Activated T-helper 1 cell treated with anti-CD3 and anti-CD28 coated beads, Interleukin-2, amount 50 U/mL, for 16 hours (primary cell): ENCODE measurements around the gene CRB2.

Experiments used
- DNase-seq, 2 donors: peaks; one replicate each; pipeline ENCODE4 v3.0.0-alpha.2; 2020; ENCODE audit warnings: low read depth in 1 of 2, low spot score in 1 of 2

The CRB2 gene

GRCh38 chr9:123346826-123347225 is 9.2 kb upstream of the CRB2 start:
- no peak for DNase-seq

GRCh38 chr9:123347289-123348060 is 8.5 kb upstream of the CRB2 start:
- DNase-seq, result no peak

- no peak for DNase-seq
These were observed 7.5 kb upstream of the CRB2 start for GRCh38 chr9:123348317-123348992.

DNA sequence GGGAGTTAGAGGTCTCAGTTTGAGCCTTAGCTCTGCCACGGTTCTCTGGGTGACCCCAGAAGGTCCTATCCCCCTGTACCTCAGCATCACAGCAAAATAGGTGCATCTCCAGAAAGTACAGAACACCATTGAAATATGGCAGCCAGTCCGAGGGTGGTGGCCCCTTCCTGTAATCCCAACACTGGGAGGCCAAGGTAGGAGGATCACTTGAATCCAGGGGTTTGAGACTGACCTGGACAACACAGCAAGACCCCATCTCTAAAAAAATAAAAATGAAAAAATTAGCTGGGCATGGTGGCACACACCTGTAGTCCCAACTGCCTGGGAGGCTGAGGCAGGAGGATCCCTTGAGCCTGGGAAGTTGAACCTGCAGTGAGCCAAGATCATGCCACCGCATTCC is 7.0 kb upstream of the CRB2 start:
- DNase-seq, result no peak

- DNase-seq, result peak; percentile 30 to 39
These were observed 6.1 kb upstream of the CRB2 start for GRCh38 chr9:123349691-123350480.

DNA sequence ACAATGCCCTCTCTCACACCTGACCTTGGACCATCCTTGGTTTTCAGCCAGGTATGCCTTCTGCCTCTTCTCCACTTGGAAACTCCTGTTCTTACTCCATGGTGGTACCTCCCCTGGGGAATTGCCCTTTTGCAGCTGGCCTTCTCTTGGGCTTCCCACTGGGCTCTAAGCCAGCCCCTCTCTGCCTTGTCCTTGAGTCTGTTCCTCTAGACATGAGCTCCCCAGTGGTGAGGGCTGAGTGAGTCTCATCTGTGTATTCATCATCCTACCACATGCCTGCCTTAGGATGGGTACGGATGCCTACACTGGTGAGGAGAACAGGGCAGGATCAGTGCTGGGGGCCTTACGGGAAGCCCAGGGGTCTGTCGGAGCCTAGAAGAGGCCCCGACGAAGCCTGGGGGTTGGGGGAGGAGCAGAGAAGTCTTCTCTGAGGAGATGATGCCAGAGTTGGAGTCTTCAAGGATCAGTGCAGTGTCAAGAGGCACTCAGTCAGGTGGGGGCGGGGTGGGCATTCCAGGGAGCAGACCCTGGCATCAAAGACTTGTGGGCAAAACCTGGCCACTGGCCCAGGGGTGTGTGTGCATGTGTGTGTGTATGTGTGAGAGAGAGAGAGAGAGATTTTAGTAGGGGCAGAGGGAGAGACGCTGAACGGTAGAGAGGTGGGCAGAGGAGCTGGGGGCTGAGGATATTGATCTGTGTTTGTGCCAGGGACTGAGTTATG is 5.2 kb upstream of the CRB2 start:
- no peak for DNase-seq

DNA sequence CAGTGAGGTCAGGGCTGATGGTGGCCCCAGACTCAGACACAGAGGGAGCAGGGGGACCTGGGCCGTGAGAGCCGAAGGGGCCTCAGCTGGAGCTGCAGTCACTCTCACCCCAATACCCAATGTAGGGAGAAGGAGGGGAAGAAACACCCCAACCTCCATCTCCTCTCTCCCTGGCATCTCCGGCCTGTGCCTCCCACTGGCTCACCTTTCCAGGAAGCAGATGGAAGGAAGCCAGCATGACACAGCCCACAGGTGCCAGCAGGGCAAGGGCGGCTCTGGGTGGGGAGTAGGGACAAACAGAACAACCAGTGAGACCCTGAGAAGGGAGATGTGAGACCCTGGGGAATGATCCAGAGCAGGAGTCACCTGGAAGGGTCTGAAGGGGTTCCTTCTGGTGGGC is 3.0 kb upstream of the CRB2 start:
- no peak for DNase-seq

DNA sequence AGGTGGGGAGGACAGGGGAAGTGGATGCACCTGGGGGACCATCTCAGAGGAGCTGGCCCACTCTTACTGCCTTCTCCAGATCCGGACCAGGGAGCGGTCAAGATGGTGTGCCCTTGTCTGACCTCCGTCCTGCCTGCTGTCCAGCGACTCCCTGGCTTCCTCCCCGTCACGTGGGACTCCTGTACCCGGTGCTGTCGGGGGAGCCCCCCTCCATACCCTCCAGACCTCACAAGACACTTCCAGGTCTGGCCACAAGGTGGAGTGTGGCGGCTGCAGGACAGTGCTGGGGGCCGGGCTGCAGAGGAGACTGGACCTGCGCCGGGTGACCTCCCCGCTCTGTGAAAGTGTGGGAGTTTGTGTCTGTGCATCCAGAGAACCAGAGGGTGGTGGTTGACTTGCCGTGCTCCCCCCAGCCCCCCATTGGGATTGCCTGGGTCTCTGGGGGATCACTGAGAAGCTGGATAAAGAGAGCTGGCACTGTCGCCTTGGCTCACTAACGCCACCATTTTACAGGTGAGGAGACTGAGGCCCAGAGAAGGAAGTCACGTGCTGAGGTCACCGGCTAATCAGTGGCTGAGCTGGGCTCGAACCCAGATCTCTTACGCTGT is 1.9 kb upstream of the CRB2 start:
- peak; percentile 19 to 30 for DNase-seq

DNA sequence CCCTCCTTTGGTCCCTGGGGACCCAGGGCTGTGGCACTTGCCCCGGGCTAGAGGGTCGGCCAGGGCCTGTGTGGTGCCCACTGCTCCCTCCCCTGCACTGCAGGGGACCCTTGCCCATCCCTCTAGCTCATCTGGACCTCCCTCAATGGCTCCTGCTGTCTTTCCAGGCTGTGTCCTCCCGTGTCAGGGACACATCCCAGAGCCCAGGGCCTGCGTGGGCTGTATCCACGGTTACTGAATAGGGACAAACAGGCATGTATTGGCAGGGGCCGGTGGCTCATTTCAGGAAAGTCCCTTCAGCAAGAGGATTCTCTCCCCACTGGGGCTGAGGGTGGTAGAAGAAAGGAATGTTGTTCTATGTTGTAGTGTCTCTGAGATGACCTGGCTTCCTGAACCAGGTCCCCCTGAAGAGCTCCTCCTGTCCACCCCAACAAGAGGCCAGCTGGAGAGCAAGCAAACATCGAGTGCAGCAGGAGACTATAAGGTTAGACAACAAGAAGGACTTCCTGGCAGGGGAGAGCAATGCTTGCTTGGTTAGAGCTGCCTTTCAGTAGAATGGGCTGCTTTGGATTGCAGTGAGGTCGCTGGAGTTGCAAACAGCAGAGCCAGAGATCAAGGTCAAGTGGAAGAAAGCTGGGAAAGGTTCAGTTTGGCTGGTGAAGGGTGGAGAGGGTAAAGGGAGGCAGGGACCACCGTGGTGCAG is 1.0 kb upstream of the CRB2 start:
- no peak for DNase-seq

GRCh38 chr9:123356851-123357742 is 1.1 kb downstream of the CRB2 start:
- no peak for DNase-seq

DNA sequence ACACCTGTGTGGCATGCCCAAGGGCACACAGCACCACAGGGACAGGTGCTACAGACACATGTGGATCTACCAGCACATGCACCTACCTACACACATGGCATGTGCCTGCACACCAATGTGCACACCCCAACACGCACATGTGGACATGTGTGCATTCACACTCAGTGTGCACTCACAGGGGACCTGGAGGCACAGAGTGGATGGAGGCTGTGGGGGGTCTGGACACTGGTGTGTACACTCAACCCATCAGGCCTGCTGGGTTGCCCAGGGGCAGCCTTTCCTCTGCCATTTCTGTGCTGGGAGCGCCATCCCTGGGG is 1.7 kb downstream of the CRB2 start:
- no peak for DNase-seq

- no peak for DNase-seq
These were observed 2.3 kb downstream of the CRB2 start for GRCh38 chr9:123358181-123358905.

DNA sequence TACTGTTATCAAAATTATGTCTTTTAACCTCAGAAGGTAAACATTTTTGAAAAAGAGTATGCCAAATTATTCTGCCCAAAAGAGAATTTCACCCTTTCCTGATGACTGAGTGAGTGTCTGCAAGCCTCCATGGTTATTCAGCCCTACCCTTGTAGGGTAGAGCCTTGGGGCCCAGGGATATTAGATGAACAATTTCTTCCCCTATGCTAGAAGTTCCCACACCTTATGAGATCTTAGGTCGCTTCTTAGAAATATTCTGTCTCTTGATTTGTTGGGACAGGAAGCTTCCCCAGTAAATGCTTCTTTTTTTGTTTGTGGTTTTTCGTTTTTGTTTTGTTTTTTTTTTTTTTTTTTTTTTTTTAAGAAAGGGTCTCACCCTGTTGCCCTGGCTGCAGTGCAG is 3.1 kb downstream of the CRB2 start:
- DNase-seq, result no peak

DNA sequence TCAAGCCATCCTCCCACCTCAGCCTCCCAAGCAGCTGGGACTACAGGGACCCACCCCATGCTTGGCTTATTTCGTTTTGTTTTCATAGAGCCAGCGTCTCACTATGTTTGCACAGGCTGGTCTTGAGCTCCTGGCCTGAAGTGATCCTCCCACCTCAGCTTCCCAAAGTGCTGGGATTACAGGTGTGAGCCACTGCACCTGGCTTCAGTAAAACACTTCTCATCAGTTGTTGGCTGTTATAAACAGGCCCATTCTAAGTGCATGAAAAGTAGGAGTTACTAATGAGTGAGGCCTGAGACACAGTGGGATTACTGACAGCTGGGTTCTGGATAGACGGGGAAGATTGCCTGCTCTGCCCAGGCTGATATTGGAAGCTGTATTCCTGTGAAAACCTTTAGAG is 3.5 kb downstream of the CRB2 start:
- DNase-seq, result no peak

GRCh38 chr9:123360161-123361085 is 4.4 kb downstream of the CRB2 start:
- DNase-seq, result no peak

DNA sequence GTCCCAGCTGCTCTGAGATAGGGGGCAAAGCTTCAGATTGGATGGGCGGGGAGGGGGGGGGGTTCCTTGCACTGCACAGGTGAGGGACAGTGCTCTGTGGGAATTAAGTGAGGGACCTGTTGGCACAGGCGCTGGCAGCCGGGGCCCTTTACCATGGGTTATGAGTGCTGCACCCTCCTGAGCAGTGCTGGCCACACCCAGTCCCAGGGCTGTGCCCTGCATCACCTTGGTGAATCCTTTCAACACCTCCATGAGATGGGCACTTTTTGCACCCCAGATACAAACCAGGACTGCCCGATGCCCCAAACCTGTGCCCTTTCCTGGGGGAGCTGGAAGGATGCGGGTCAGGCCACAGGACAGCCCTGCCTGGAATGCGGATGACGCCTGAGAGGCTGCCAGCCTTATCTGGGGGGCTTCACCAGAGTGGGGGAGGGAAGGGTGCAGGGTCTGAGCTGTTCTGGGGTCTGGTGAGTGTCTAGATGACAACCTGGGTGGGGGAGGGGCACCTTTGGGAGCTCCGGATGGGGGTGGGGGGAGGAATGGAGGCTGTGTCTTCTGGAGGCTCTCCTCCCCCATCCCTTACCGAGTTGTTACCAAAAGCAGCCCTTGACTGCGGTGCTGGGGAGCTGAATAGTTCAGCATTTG is 5.2 kb downstream of the CRB2 start:
- no peak for DNase-seq
